Activated naive CD4-positive, alpha-beta T cell treated with anti-CD3 and anti-CD28 coated beads for 36 hours (primary cell): ENCODE measurements around the gene ITK. TPM values are rescaled to one million over a fixed set of nuclear protein-coding genes. Genes with fewer than 3 reads are reported as not detected.
A peak's percentile ranks its signal among the peaks of the same experiment; 100 is the strongest.
"Not testable (repeated sequence)": the region's sequence is repeated elsewhere in the genome, so short reads cannot be mapped to it uniquely, and the experiment has no call there.

Experiments
- CTCF ChIA-PET: fragments of 350-600 bp; sonication (Branson Sonifier 250); formaldehyde crosslinking; loops from one replicate; lab custom pipeline; 2021; ENCODE audit warnings: antibody characterized with exemption; lab: Charles Lee
- DNase-seq: peaks from one replicate; pipeline ENCODE4 v3.0.0-alpha.2; 2020
- H3K27ac Mint-ChIP-seq: one replicate; pipeline ENCODE4 v1.8.0; 2021; ENCODE audit warnings: mild to moderate bottlenecking, mixed read lengths
- H3K27me3 Mint-ChIP-seq: one replicate; pipeline ENCODE4 v1.8.0; 2021; ENCODE audit warnings: low read depth, mixed read lengths
- H3K36me3 Mint-ChIP-seq: one replicate; pipeline ENCODE4 v1.8.0; 2021; ENCODE audit warnings: low read depth, mixed read lengths
- H3K4me1 Mint-ChIP-seq: one replicate; pipeline ENCODE4 v1.8.0; 2021; ENCODE audit warnings: low read depth, mixed read lengths
- H3K4me3 Mint-ChIP-seq: one replicate; pipeline ENCODE4 v1.8.0; 2021; ENCODE audit warnings: mild to moderate bottlenecking, moderate library complexity, mixed read lengths
- H3K9me3 Mint-ChIP-seq: one replicate; pipeline ENCODE4 v1.8.0; 2021; ENCODE audit warnings: mixed read lengths
- intact Hi-C: fragments of 100-400 bp; cut with micrococcal nuclease; formaldehyde crosslinking; loops from one replicate; pipeline ENCODE4 v1.15.1; 2023
- total RNA-seq, 2 experiments: library from RNA; stranded (reverse); gene quantifications; one replicate each; pipeline ENCODE4 v1.2.3, GENCODE V29; 2021

ITK gene
- total RNA-seq, 2 experiments from 2014 or later, result 340 TPM

DNA sequence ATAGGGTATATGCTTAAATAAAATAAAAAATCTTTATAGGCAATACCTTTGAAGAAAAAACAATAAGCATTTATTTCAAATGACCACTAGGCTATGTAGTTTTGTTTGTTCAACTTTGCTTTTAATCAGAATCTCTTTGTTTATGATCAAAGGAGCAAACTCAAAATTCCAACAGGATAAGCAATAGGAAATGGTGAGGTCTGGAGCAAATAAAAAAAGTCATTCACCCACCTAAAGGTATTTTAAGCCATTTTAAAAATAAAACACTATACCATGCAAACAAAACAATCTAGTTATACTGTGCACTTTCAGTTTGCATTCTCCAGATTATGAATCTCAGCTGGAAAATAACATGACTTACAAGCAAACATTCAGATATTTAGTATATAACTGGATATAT is 50.0 kb downstream of the ITK start:
- DNase-seq, result no peak
- intact Hi-C loops, result no loop called here
- H3K4me3 Mint-ChIP-seq, result peak overlapping the region; percentile 25
- CTCF ChIA-PET, result interaction anchor here (0.9 to 1.2 kb wide), 2 partner anchors 18 to 42 kb away, joined by 3 to 4 read pairs; no protein-coding TSS in a partner anchor
- H3K36me3 Mint-ChIP-seq, result peaks cover 83% of the 10 kb centered on the region
- H3K9me3 Mint-ChIP-seq, result no peaks in the 10 kb centered on the region
- peak overlapping the region; percentile 80 for H3K27ac Mint-ChIP-seq
- H3K27me3 Mint-ChIP-seq, result no peaks in the 10 kb centered on the region
- H3K4me1 Mint-ChIP-seq, result peaks cover 81% of the 10 kb centered on the region

DNA sequence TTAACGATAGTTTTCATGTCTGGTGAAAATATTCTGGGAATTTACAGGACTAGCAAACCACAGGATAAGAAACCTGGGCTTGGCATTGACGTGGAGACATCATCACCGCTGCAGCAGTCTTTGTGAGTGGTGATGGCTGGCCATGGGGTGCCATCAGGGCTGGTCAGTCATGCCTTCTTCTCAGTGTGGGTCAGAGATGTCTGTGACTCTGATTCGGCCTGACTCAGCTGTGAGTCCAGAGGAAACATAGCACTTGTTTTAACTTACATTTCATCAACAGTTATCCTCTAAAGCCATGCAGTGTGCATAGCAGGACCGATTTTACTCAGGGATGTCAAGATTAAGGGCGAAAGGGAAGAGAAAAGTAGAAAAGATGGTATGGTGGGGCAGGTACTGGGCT is 52.1 kb downstream of the ITK start:
- Mint-ChIP-seq H3K27ac (peak overlapping the region; percentile 96), H3K9me3 (no peaks in the 10 kb centered on the region), H3K27me3 (no peaks in the 10 kb centered on the region), H3K36me3 (peaks cover 83% of the 10 kb centered on the region), H3K4me1 (peaks cover 81% of the 10 kb centered on the region), H3K4me3 (peak overlapping the region; percentile 53)
- DNase-seq, result no peak
- intact Hi-C loops, result loop anchor here (1.0 kb wide), 3 partner anchors 10 to 37 kb away; no protein-coding TSS in a partner anchor
- CTCF ChIA-PET, result interaction anchor here (1.1 to 1.7 kb wide), 3 partner anchors 13 to 43 kb away, joined by 3 to 5 read pairs (median 3); no protein-coding TSS in a partner anchor

DNA sequence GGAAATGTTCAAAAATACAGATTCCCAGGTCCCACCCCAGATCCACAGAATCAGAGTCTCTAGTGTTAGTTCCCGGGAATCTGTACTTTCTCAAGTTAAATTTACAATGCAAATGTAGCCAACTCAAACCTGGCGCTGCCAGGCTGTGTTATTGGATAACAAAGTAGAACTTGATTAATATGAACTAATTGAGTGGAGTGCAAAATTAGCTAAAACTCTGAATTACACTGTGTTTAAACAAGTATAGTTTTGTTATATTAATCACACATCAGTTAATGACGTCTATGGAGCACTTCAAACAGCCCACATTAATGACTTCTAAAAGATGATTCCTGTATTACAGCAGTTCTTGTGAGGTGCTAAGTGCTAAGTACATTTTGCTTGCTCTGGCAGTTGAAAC is 52.9 kb downstream of the ITK start:
- Mint-ChIP-seq H3K36me3 (peaks cover 83% of the 10 kb centered on the region), H3K27me3 (no peaks in the 10 kb centered on the region), H3K4me1 (peaks cover 82% of the 10 kb centered on the region), H3K9me3 (no peaks in the 10 kb centered on the region), H3K4me3 (peak overlapping the region; percentile 53), H3K27ac (peak overlapping the region; percentile 96)
- intact Hi-C loops, result loop anchor here (1.0 kb wide), 3 partner anchors 11 to 36 kb away; no protein-coding TSS in a partner anchor
- DNase-seq, result peak; percentile 54
- CTCF ChIA-PET, result interaction anchor here (0.9 to 1.7 kb wide), 3 partner anchors 14 to 84 kb away, joined by 3 to 4 read pairs (median 3); no protein-coding TSS in a partner anchor

DNA sequence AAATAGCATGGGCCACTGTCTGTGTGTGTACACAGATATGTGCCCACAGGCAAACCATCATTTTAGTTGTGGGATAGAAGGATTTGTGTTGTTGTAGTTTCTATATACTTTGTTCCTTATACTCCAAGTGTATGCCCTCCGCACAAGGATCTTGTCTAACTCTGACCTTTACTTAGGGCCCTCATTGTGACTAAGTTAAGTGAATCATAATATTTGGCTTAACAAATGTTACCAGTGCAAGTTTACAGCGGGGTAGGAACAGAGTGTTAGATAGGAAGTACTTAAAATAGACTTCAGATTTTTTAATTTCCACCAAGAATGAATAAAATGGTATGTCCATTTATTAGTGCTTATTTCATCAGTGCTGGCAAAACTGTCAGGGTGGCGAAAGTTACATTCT is 55.8 kb downstream of the ITK start:
- CTCF ChIA-PET, result interaction anchor here (1.7 kb wide), 1 partner anchor 94 kb away, joined by 3 read pairs; the partner anchor contains the start of gene MED7
- Mint-ChIP-seq H3K27me3 (no peaks in the 10 kb centered on the region), H3K36me3 (peaks cover 89% of the 10 kb centered on the region), H3K27ac (peak overlapping the region; percentile 96), H3K4me3 (no peak overlapping the region), H3K9me3 (no peaks in the 10 kb centered on the region), H3K4me1 (peaks cover 84% of the 10 kb centered on the region)
- intact Hi-C loops, result no loop called here
- no peak for DNase-seq

DNA sequence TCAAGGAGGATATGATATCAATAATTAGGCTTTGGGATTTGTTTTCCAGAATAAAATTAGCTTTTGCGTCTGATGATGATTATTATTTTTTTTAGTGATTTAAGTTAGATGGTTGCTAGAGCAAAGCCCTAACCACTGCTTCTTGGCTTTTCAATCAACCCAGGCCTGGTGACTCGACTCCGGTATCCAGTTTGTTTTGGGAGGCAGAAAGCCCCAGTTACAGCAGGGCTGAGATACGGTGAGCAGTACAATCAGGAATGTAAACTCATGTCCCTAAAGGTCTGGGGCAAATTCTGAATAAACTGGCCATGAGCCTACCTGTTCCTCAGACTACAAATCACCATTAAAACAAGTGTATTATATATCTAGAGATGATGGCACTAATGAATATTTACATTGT is 60.8 kb downstream of the ITK start:
- Mint-ChIP-seq H3K27me3 (no peaks in the 10 kb centered on the region), H3K27ac (peak overlapping the region; percentile 74), H3K4me1 (peaks cover 86% of the 10 kb centered on the region), H3K4me3 (no peak overlapping the region), H3K9me3 (no peaks in the 10 kb centered on the region), H3K36me3 (peaks cover 93% of the 10 kb centered on the region)
- intact Hi-C loops, result no loop called here
- no peak for DNase-seq
- CTCF ChIA-PET, result interaction anchor here (0.6 kb wide), 1 partner anchor 12 kb away, joined by 3 read pairs; no protein-coding TSS in a partner anchor

DNA sequence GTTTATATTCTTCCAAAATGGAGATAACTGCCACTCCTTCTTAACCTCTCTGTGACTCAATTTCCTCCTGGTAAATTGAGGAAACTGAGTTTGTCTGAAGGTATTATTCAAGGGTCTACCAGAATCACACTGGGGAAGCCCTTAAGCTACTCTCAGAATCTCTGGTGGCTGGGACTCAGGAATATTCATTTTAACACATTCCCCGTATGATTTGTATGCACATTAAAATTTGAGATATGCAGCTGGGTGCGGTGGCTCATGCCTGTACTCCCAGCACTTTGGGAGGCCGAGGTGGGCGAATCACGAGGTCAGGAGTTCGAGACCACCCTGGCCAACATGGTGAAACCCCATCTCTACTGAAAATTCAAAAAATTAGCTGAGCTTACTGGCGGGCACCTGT is 64.1 kb downstream of the ITK start:
- H3K4me3 Mint-ChIP-seq, H3K9me3 Mint-ChIP-seq, DNase-seq, CTCF ChIA-PET, H3K27me3 Mint-ChIP-seq, intact Hi-C loops: not testable (repeated sequence)
- peaks cover 94% of the 10 kb centered on the region for H3K36me3 Mint-ChIP-seq
- H3K4me1 Mint-ChIP-seq, result peaks cover 95% of the 10 kb centered on the region
- peak overlapping the region; percentile 96 for H3K27ac Mint-ChIP-seq

DNA sequence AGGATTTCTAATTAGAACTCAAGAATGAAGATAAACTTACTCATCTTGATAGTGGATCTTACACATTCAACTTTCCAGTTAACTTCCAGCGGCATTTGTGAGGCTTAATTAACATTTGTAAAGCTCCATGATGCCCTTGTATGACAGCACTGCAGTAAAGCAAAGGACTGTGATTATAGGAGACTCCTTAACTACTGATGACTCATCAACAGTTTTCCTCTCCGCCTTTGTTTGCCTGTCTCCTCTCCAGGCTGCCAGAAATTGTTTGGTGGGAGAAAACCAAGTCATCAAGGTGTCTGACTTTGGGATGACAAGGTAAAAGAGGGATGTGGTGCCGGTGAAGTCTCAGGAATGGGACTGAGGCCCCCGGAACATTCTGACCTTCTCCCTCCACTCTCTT is 64.8 kb downstream of the ITK start:
- CTCF ChIA-PET, result no interaction called here
- peaks cover 93% of the 10 kb centered on the region for H3K36me3 Mint-ChIP-seq
- no peak for DNase-seq
- no peak overlapping the region for H3K4me3 Mint-ChIP-seq
- peak overlapping the region; percentile 96 for H3K27ac Mint-ChIP-seq
- no peaks in the 10 kb centered on the region for H3K27me3 Mint-ChIP-seq
- intact Hi-C loops, result no loop called here
- no peaks in the 10 kb centered on the region for H3K9me3 Mint-ChIP-seq
- peaks cover 95% of the 10 kb centered on the region for H3K4me1 Mint-ChIP-seq

DNA sequence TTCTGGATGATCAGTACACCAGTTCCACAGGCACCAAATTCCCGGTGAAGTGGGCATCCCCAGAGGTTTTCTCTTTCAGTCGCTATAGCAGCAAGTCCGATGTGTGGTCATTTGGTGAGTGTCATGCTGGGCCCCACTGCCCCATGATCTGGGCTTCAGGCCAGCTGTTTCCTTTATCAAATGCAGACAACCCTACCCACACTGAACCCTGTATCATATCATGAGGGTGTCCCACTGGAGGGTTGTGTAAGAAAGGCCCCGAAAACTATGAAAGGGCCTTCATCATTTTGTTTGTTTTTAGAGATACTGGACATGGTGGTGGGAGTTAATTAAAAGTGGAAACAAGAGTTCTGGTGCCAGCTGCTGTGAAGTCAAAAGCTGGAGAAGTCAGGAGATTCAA is 65.2 kb downstream of the ITK start:
- H3K9me3 Mint-ChIP-seq, result no peaks in the 10 kb centered on the region
- DNase-seq, result no peak
- H3K4me1 Mint-ChIP-seq, result peaks cover 95% of the 10 kb centered on the region
- intact Hi-C loops, result no loop called here
- H3K27ac Mint-ChIP-seq, result peak overlapping the region; percentile 96
- H3K36me3 Mint-ChIP-seq, result peaks cover 93% of the 10 kb centered on the region
- H3K27me3 Mint-ChIP-seq, result no peaks in the 10 kb centered on the region
- CTCF ChIA-PET, result interaction anchor here (0.7 to 1.5 kb wide), 4 partner anchors 20 to 97 kb away, joined by 3 to 4 read pairs (median 4); no protein-coding TSS in a partner anchor
- H3K4me3 Mint-ChIP-seq, result no peak overlapping the region

DNA sequence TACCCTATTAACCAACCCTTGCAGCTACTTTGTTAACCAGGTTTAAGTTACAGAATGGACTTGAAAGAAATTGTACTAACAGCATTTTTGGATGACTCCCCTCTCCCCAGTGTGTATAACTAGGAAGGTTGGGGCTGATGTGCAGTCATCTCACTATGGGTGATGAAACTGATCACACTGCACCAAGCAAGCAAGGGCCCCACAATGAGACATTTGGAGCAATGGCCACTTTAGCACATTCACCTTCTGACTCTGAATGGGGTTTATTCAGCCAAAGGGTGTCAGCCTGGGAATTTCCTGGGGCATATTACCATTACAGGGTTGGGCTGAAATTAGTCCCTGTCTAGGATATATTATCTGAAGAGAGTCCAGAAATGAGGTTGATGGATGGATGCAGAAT is 66.6 kb downstream of the ITK start:
- intact Hi-C loops, result loop anchor here (1.0 kb wide), 5 partner anchors 14 to 68 kb away; no protein-coding TSS in a partner anchor
- DNase-seq, result peak; percentile 80
- CTCF ChIA-PET, result interaction anchor here (1.2 to 1.7 kb wide), 4 partner anchors 15 to 99 kb away, joined by 3 to 4 read pairs (median 4); no protein-coding TSS in a partner anchor
- peaks cover 91% of the 10 kb centered on the region for H3K36me3 Mint-ChIP-seq
- no peaks in the 10 kb centered on the region for H3K9me3 Mint-ChIP-seq
- no peaks in the 10 kb centered on the region for H3K27me3 Mint-ChIP-seq
- H3K4me1 Mint-ChIP-seq, result peaks cover 94% of the 10 kb centered on the region
- H3K4me3 Mint-ChIP-seq, result peak overlapping the region; percentile 24
- H3K27ac Mint-ChIP-seq, result peak overlapping the region; percentile 96

DNA sequence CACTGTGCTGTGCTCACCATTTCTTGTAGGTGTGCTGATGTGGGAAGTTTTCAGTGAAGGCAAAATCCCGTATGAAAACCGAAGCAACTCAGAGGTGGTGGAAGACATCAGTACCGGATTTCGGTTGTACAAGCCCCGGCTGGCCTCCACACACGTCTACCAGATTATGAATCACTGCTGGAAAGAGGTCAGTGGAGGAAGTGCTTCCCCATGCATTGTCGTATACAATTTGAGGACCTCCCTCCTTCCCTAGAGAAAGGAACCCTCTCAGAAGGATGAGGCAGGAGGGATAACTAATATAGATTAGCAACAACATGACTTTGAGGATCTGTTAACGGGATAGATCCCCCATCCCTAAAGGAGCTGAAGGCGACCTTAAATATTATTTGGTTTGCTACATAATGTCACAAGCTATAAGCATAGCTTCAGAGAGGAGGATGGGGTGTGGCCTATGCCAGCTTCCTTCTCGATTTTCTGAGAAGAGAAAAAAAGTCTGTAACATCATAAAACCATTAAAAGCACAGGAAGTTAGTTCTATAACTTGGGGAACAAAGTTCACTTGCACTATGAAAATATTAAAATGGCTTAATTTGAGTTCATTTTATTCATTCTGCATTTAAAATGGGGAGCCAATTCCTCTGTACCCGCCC is 68.3 kb downstream of the ITK start:
- Mint-ChIP-seq H3K27me3 (no peaks in the 10 kb centered on the region), H3K27ac (peak overlapping the region; percentile 96), H3K4me3 (peak overlapping the region; percentile 8), H3K4me1 (peaks cover 96% of the 10 kb centered on the region), H3K36me3 (peaks cover 91% of the 10 kb centered on the region), H3K9me3 (no peaks in the 10 kb centered on the region)
- CTCF ChIA-PET, result interaction anchor here (0.8 to 0.9 kb wide), 2 partner anchors 19 to 23 kb away, joined by 3 to 4 read pairs; no protein-coding TSS in a partner anchor
- intact Hi-C loops, result no loop called here
- peak; percentile 51 for DNase-seq

DNA sequence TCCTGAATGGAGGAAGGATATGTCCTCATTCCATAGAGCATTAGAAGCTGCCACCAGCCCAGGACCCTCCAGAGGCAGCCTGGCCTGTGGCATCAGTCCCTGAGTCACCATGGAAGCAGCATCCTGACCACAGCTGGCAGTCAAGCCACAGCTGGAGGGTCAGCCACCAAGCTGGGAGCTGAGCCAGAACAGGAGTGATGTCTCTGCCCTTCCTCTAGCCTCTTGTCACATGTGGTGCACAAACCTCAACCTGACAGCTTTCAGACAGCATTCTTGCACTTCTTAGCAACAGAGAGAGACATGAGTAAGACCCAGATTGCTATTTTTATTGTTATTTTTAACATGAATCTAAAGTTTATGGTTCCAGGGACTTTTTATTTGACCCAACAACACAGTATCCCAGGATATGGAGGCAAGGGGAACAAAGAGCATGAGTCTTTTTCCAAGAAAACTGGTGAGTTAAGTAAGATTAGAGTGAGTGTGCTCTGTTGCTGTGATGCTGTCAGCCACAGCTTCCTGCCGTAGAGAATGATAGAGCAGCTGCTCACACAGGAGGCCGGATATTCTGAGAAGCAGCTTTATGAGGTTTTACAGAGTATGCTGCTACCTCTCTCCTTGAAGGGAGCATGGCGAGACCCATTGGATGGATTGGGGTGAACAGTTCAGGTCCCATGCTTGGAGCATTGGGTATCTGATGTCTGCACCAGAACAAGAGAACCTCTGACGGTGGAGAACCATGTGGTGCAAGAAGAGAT is 72.2 kb downstream of the ITK start:
- DNase-seq, result peak; percentile 78
- intact Hi-C loops, result loop anchor here (1.0 to 10.0 kb wide), 6 partner anchors 14 to 212 kb away; partner anchors contain the start of genes CYFIP2 and NIPAL4
- Mint-ChIP-seq H3K27me3 (no peaks in the 10 kb centered on the region), H3K27ac (peak overlapping the region; percentile 97), H3K9me3 (no peaks in the 10 kb centered on the region), H3K4me1 (peaks cover 94% of the 10 kb centered on the region), H3K36me3 (peaks cover 81% of the 10 kb centered on the region), H3K4me3 (peak overlapping the region; percentile 29)
- CTCF ChIA-PET, result interaction anchor here (0.6 to 3.3 kb wide), 24 partner anchors 8 to 496 kb away, joined by 3 to 18 read pairs (median 4); no protein-coding TSS in a partner anchor

DNA sequence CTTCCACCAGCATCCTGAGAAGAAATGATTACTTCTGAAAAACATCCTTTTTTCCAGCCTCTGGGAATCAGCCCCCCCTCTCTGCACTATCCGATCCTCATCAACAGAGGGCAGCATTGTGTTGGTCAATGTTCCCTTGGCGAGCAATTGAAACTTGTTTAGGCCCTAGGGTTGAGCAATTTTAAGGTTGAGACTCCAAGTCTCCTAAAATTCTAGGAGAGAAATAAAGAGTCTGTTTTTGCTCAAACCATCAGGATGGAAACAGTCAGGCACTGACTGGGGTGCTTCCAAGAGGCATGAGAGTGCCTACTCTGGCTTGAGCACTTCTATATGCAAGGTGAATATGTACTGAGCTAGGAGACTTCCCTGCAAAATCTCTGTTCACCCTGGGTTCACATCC is 72.9 kb downstream of the ITK start:
- Mint-ChIP-seq H3K27ac (peak overlapping the region; percentile 97), H3K4me3 (no peak overlapping the region), H3K27me3 (no peaks in the 10 kb centered on the region), H3K4me1 (peaks cover 91% of the 10 kb centered on the region), H3K9me3 (no peaks in the 10 kb centered on the region), H3K36me3 (peaks cover 75% of the 10 kb centered on the region)
- intact Hi-C loops, result loop anchor here (1.0 to 10.0 kb wide), 6 partner anchors 13 to 211 kb away; partner anchors contain the start of genes CYFIP2 and NIPAL4
- DNase-seq, result no peak
- CTCF ChIA-PET, result interaction anchor here (0.6 to 3.3 kb wide), 22 partner anchors 9 to 495 kb away, joined by 3 to 18 read pairs (median 4); no protein-coding TSS in a partner anchor
